HepG2 (cell line): ENCODE data around the gene PKLR. TPM values are rescaled to one million over a fixed set of nuclear protein-coding genes. Genes with fewer than 3 reads are reported as not detected.

Source experiments
- ARNT ChIP-seq: fragments of 450-650 bp; IDR thresholded peaks from 2 replicates; pipeline ENCODE4 v1.6.1; 2017
- FOSL1 ChIP-seq: sonication (generic); formaldehyde crosslinking; IDR thresholded peaks from 2 replicates; pipeline ENCODE4 v1.9.0; 2021; ENCODE audit warnings: missing genetic modification reagents, borderline replicate concordance
- GABPB1 ChIP-seq: IDR thresholded peaks from 2 replicates; pipeline ENCODE4 v1.6.1; 2016; ENCODE audit warnings: mild to moderate bottlenecking, missing genetic modification reagents, moderate library complexity, missing compliant biosample characterization
- HBP1 ChIP-seq: IDR thresholded peaks from 2 replicates; pipeline ENCODE4 v1.6.1; 2016; ENCODE audit warnings: low read depth, control low read depth
- HMGXB4 ChIP-seq, 2 experiments: sonication (generic) in 1 of 2; formaldehyde crosslinking in 1 of 2; IDR thresholded peaks; 2 replicates each; pipeline versions ENCODE4 v1.4.0 to v1.6.1; 2018 to 2020; ENCODE audit warnings: missing genetic modification reagents in 2 of 2, borderline replicate concordance in 1 of 2, low read depth in 1 of 2, mild to moderate bottlenecking in 1 of 2, missing biosample characterization in 1 of 2
- HOMEZ ChIP-seq: IDR thresholded peaks from 2 replicates; pipeline ENCODE4 v1.6.1; 2016; ENCODE audit warnings: low read depth
- MIXL1 ChIP-seq: IDR thresholded peaks from 2 replicates; pipeline ENCODE4 v1.6.1; 2016
- NKX3-1 ChIP-seq: sonication (generic); formaldehyde crosslinking; IDR thresholded peaks from 2 replicates; pipeline ENCODE4 v1.5.0; 2020; ENCODE audit warnings: missing genetic modification reagents
- PITX1 ChIP-seq: sonication (generic); formaldehyde crosslinking; IDR thresholded peaks from 2 replicates; pipeline ENCODE4 v1.5.1; 2020; ENCODE audit warnings: mild to moderate bottlenecking, missing genetic modification reagents
- RBM22 ChIP-seq: fragments of 200-400 bp; formaldehyde crosslinking; optimal IDR thresholded peaks from 2 replicates; pipeline ENCODE3; 2017; ENCODE audit warnings: mild to moderate bottlenecking, low read length, moderate library complexity
- RELA ChIP-seq: sonication (generic); formaldehyde crosslinking; IDR thresholded peaks from 2 replicates; pipeline ENCODE4 v1.4.0; 2020; ENCODE audit warnings: missing genetic modification reagents
- SAFB2 ChIP-seq: sonication (generic); formaldehyde crosslinking; IDR thresholded peaks from 2 replicates; pipeline ENCODE4 v1.5.1; 2020; ENCODE audit warnings: missing genetic modification reagents, low read depth, mild to moderate bottlenecking, borderline replicate concordance
- SALL1 ChIP-seq: sonication (generic); formaldehyde crosslinking; IDR thresholded peaks from 2 replicates; pipeline ENCODE4 v1.8.0; 2022; ENCODE audit warnings: mild to moderate bottlenecking, missing genetic modification reagents
- SAP130 ChIP-seq: IDR thresholded peaks from 2 replicates; pipeline ENCODE4 v1.6.1; 2016; ENCODE audit warnings: low read depth
- SMAD1 ChIP-seq: sonication (generic); formaldehyde crosslinking; IDR thresholded peaks from 2 replicates; pipeline ENCODE4 v1.4.0; 2020; ENCODE audit warnings: missing genetic modification reagents, low read depth, mild to moderate bottlenecking, borderline replicate concordance
- STAG1 ChIP-seq: sonication (generic); formaldehyde crosslinking; IDR thresholded peaks from 2 replicates; pipeline ENCODE4 v1.4.0; 2020; ENCODE audit warnings: missing genetic modification reagents
- WIZ ChIP-seq: sonication (generic); formaldehyde crosslinking; IDR thresholded peaks from 2 replicates; pipeline ENCODE4 v1.5.1; 2020; ENCODE audit warnings: mild to moderate bottlenecking, missing genetic modification reagents
- ZNF136 ChIP-seq: sonication (generic); formaldehyde crosslinking; IDR thresholded peaks from 2 replicates; pipeline ENCODE4 v1.8.1; 2022; ENCODE audit warnings: low read depth, mild to moderate bottlenecking, moderate library complexity, missing genetic modification reagents
- ZNF362 ChIP-seq: sonication (generic); formaldehyde crosslinking; IDR thresholded peaks from 2 replicates; pipeline ENCODE4 v1.4.0; 2020; ENCODE audit warnings: missing genetic modification reagents, mild to moderate bottlenecking, borderline replicate concordance
- ZNF431 ChIP-seq: sonication (generic); formaldehyde crosslinking; IDR thresholded peaks from 2 replicates; pipeline ENCODE4 v1.9.0; 2022; ENCODE audit warnings: missing genetic modification reagents, low read depth, mild to moderate bottlenecking, borderline replicate concordance
- ZNF567 ChIP-seq: sonication (generic); formaldehyde crosslinking; IDR thresholded peaks from 2 replicates; pipeline ENCODE4 v1.8.1; 2023; ENCODE audit warnings: mild to moderate bottlenecking, missing genetic modification reagents, borderline replicate concordance
- ZNF704 ChIP-seq: sonication (generic); formaldehyde crosslinking; IDR thresholded peaks from 2 replicates; pipeline ENCODE4 v1.8.1; 2023; ENCODE audit warnings: mild to moderate bottlenecking, inconsistent platforms, moderate library complexity, missing genetic modification reagents, borderline replicate concordance
- ZNF737 ChIP-seq: sonication (generic); formaldehyde crosslinking; IDR thresholded peaks from 2 replicates; pipeline ENCODE4 v1.5.0; 2020; ENCODE audit warnings: missing genetic modification reagents, mild to moderate bottlenecking, borderline replicate concordance
- polyA plus RNA-seq, 8 experiments: library from polyadenylated mRNA; depleted of rRNA in 3 of 8; stranded (reverse) in 7 of 8; unstranded in 1 of 8; fragments of >200 nt; fragmentation: Illumina TruSeq in 4 of 8; extraction: Trizol in 4 of 8; gene quantifications; 2 replicates each; pipeline versions ENCODE4 v1.2.1 to v1.2.3, GENCODE V29; 2011 to 2016; ENCODE audit warnings: low read depth in 4 of 8, missing spikeins in 1 of 8, mixed read lengths in 1 of 8; ENCODE audit not compliant: insufficient read depth in 1 of 8
- total RNA-seq, 5 experiments: library from RNA; depleted of rRNA; stranded (reverse); fragments of >200 nt; fragmentation: Illumina TruSeq; extraction: Trizol; gene quantifications; 2 replicates each; pipeline ENCODE4 v1.2.3, GENCODE V29; 2016; ENCODE audit warnings: low read depth in 1 of 5

PKLR gene
- total and polyA plus RNA-seq, 2 of the 13 experiments (the other 11 are each of a cell fraction or from before 2014, with no cell fraction given) = 10.3 to 29.3 TPM

- no peak for TF ChIP-seq ZNF704 (CRISPR knock-in tag)
- TF ChIP-seq WIZ = 0 out of 2 replicates have a peak, but pooled peaks have one; percentile 55
- no peak for TF ChIP-seq MIXL1 (CRISPR knock-in tag)
- 0 out of 2 replicates have a peak, but pooled peaks have one; percentile 35 for TF ChIP-seq HOMEZ (CRISPR knock-in tag)
- TF ChIP-seq ZNF136 (CRISPR knock-in tag) = no peak
- no peak for TF ChIP-seq ZNF737 (CRISPR knock-in tag)
- TF ChIP-seq STAG1 (CRISPR knock-in tag) = peak; percentile 40
- TF ChIP-seq GABPB1 (CRISPR knock-in tag) = peak; percentile 9; the same call in 1 of the 2 replicates
- TF ChIP-seq SMAD1 (CRISPR knock-in tag) = no peak
- TF ChIP-seq RBM22 = no peak
- TF ChIP-seq ZNF362 (CRISPR knock-in tag) = no peak
- TF ChIP-seq HBP1 (CRISPR knock-in tag) = peak; percentile 85; the same call in 1 of the 2 replicates
- TF ChIP-seq PITX1 (CRISPR knock-in tag) = no peak
- TF ChIP-seq SALL1 (CRISPR knock-in tag) = peak; percentile 67; the same call in 1 of the 2 replicates
- no peak for TF ChIP-seq FOSL1
- TF ChIP-seq HMGXB4 (CRISPR knock-in tag; IDR thresholded peaks at IDR 0.05; ENCODE audit: borderline replicate concordance in 1 of 2, low read depth in 1 of 2) = no peak
- TF ChIP-seq ARNT = no peak
- peak; percentile 86 for TF ChIP-seq SAP130
- no peak for TF ChIP-seq RELA (CRISPR knock-in tag)
- no peak for TF ChIP-seq SAFB2 (CRISPR knock-in tag)
- no peak for TF ChIP-seq NKX3-1 (CRISPR knock-in tag)
- TF ChIP-seq ZNF567 = no peak
- 0 out of 2 replicates have a peak, but pooled peaks have one; percentile 33 for TF ChIP-seq ZNF431 (CRISPR knock-in tag)
Observed at GRCh38 chr1:155277902-155278688, 23.1 kb downstream of the PKLR start (continued).
